HG03558 (cell line): Measurements from ENCODE around the gene ALDH1L1.
"Not testable (repeated sequence)": the region's sequence is repeated elsewhere in the genome, so short reads cannot be mapped to it uniquely, and the experiment has no call there.

Experiments
- ATAC-seq: cut with Tn5 transposase; IDR thresholded peaks from one replicate; pipeline ENCODE4 v1.9.1; 2021; ENCODE audit warnings: moderate number of reproducible peaks; ENCODE audit not compliant: unreplicated experiment; ENCODE audit errors: extremely low read depth

ALDH1L1 gene

GRCh38 chr3:126108676-126109050, 71.7 kb downstream of the ALDH1L1 start:
- ATAC-seq = no peak

GRCh38 chr3:126107957-126108675, 72.3 kb downstream of the ALDH1L1 start:
- no peak for ATAC-seq

- ATAC-seq = no peak
These were observed 73.0 kb downstream of the ALDH1L1 start for GRCh38 chr3:126107203-126107939.

GRCh38 chr3:126106336-126107202, 73.8 kb downstream of the ALDH1L1 start:
- ATAC-seq = no peak

- ATAC-seq = no peak
These were observed 74.6 kb downstream of the ALDH1L1 start for GRCh38 chr3:126105691-126106187.

GRCh38 chr3:126104742-126105605, 75.4 kb downstream of the ALDH1L1 start:
- no peak for ATAC-seq

GRCh38 chr3:126104028-126104635, 76.3 kb downstream of the ALDH1L1 start:
- ATAC-seq = no peak

GRCh38 chr3:126103121-126104027, 77.0 kb downstream of the ALDH1L1 start:
- ATAC-seq = no peak

- no peak for ATAC-seq
These were observed 77.8 kb downstream of the ALDH1L1 start for GRCh38 chr3:126102530-126102951.

GRCh38 chr3:126102011-126102410, 78.4 kb downstream of the ALDH1L1 start:
- no peak for ATAC-seq

GRCh38 chr3:126101521-126101982, 78.8 kb downstream of the ALDH1L1 start:
- ATAC-seq = no peak

GRCh38 chr3:126100634-126101301, 79.6 kb downstream of the ALDH1L1 start:
- ATAC-seq = peak; percentile 49

- no peak for ATAC-seq
These were observed 80.1 kb downstream of the ALDH1L1 start for GRCh38 chr3:126100269-126100633.

GRCh38 chr3:126098391-126098858, 82.0 kb downstream of the ALDH1L1 start:
- no peak for ATAC-seq

GRCh38 chr3:126097801-126098200, 82.6 kb downstream of the ALDH1L1 start:
- ATAC-seq = no peak

- not testable (repeated sequence) for ATAC-seq
These were observed 84.1 kb downstream of the ALDH1L1 start for GRCh38 chr3:126096274-126096673.

GRCh38 chr3:126092128-126092527, 88.3 kb downstream of the ALDH1L1 start:
- ATAC-seq = not testable (repeated sequence)
